ENCODE data around the gene PI4KA. TPM values are rescaled to one million over a fixed set of nuclear protein-coding genes. Genes with fewer than 3 reads are reported as not detected.
"Not testable (repeated sequence)": the region's sequence is repeated elsewhere in the genome, so short reads cannot be mapped to it uniquely, and the experiment has no call there.

PI4KA gene
- total RNA-seq, 4 donors from 2014 or later: 69.8 to 115 (median 82.3) TPM

- WGBS: 77% methylated on average over 4 of the region's 4 CpGs
- no peak overlapping the region for H3K27ac ChIP-seq (replicated peaks in 1 of 4)
- peaks cover 16 to 68% (median 29%) of the 10 kb centered on the region in 4 donors for H3K36me3 ChIP-seq
These were observed 83.2 kb downstream of the PI4KA start for GRCh38 chr22:20775342-20775895.

GRCh38 chr22:20774882-20775281 lies 83.7 kb downstream of the PI4KA start:
- H3K27ac ChIP-seq (replicated peaks in 1 of 4): no peak overlapping the region

More at GRCh38 chr22:20775342-20775895, 83.2 kb downstream of the PI4KA start:
- Histone ChIP-seq H3K27me3 (no peaks in the 10 kb centered on the region), H3K4me3 (no peak overlapping the region), H3K9me3 (no peaks in the 10 kb centered on the region), H3K4me1 (peaks cover 0 to 6% (median 0%) of the 10 kb centered on the region in 4 donors)
- TF ChIP-seq EP300 (IDR thresholded peaks at IDR 0.05) (no peak), CTCF (IDR thresholded peaks at IDR 0.05) (no peak), POLR2AphosphoS5 (IDR thresholded peaks at IDR 0.05) (no peak), POLR2A (IDR thresholded peaks at IDR 0.05; ENCODE audit: low read depth) (no peak)
- intact Hi-C loops (cut with DNase I): no loop called here
- DNase-seq (ENCODE audit: extremely low spot score): no peak

GRCh38 chr22:20773793-20774212 lies 84.8 kb downstream of the PI4KA start, which contains the start of gene SERPIND1:
TSS of gene SERPIND1 (plus strand) at chr22:20774113. CDS start at chr22:20779313, 5,200 bp downstream.
- WGBS: 93% methylated on average over 4 of the region's 4 CpGs
- Histone ChIP-seq H3K4me1 (peaks cover 0 to 6% (median 0%) of the 10 kb centered on the region in 4 donors), H3K27me3 (no peaks in the 10 kb centered on the region), H3K36me3 (peaks cover 11 to 62% (median 23%) of the 10 kb centered on the region in 4 donors), H3K4me3 (no peak within 1 kb of the TSS), H3K27ac (replicated peaks in 1 of 4) (no peak within 1 kb of the TSS), H3K9me3 (no peaks in the 10 kb centered on the region)
- TF ChIP-seq EP300 (IDR thresholded peaks at IDR 0.05) (no peak), POLR2A (IDR thresholded peaks at IDR 0.05; ENCODE audit: low read depth) (no peak), CTCF (IDR thresholded peaks at IDR 0.05) (no peak), POLR2AphosphoS5 (IDR thresholded peaks at IDR 0.05) (no peak)
- intact Hi-C loops (cut with DNase I): no loop called here
- no peak for DNase-seq (ENCODE audit: extremely low spot score)

More at GRCh38 chr22:20774882-20775281, 83.7 kb downstream of the PI4KA start:
- TF ChIP-seq EP300 (IDR thresholded peaks at IDR 0.05) (no peak), POLR2A (IDR thresholded peaks at IDR 0.05; ENCODE audit: low read depth) (no peak), CTCF (IDR thresholded peaks at IDR 0.05) (no peak), POLR2AphosphoS5 (IDR thresholded peaks at IDR 0.05) (no peak)
- 93% methylated on average over 4 of the region's 4 CpGs for WGBS
- intact Hi-C loops (cut with DNase I): no loop called here
- DNase-seq (ENCODE audit: extremely low spot score): no peak
- Histone ChIP-seq H3K4me3 (no peak overlapping the region), H3K27me3 (no peaks in the 10 kb centered on the region), H3K36me3 (peaks cover 16 to 68% (median 27%) of the 10 kb centered on the region in 4 donors), H3K4me1 (peaks cover 0 to 6% (median 0%) of the 10 kb centered on the region in 4 donors), H3K9me3 (no peaks in the 10 kb centered on the region)

GRCh38 chr22:20771918-20772625 lies 86.5 kb downstream of the PI4KA start:
- WGBS: 85% methylated on average over 9 of the region's 9 CpGs
- H3K36me3 ChIP-seq: peaks cover 14 to 51% (median 23%) of the 10 kb centered on the region in 4 donors
- no peak overlapping the region for H3K27ac ChIP-seq (replicated peaks in 1 of 4)
- H3K9me3 ChIP-seq: no peaks in the 10 kb centered on the region
- no peaks in the 10 kb centered on the region for H3K4me1 ChIP-seq
- intact Hi-C loops (cut with DNase I): no loop called here
- no peak for DNase-seq (ENCODE audit: extremely low spot score)
- TF ChIP-seq POLR2AphosphoS5 (IDR thresholded peaks at IDR 0.05): no peak
- no peak for TF ChIP-seq CTCF (IDR thresholded peaks at IDR 0.05)
- no peak for TF ChIP-seq POLR2A (IDR thresholded peaks at IDR 0.05; ENCODE audit: low read depth)
- no peak for TF ChIP-seq EP300 (IDR thresholded peaks at IDR 0.05)
- no peak overlapping the region for H3K4me3 ChIP-seq
- H3K27me3 ChIP-seq: no peaks in the 10 kb centered on the region

- peaks cover 19 to 51% (median 43%) of the 10 kb centered on the region in 4 donors for H3K36me3 ChIP-seq
- H3K9me3 ChIP-seq; H3K27ac ChIP-seq (replicated peaks in 1 of 4); H3K4me3 ChIP-seq; H3K4me1 ChIP-seq; H3K27me3 ChIP-seq; DNase-seq (ENCODE audit: extremely low spot score); intact Hi-C loops (cut with DNase I): not testable (repeated sequence)
- WGBS: 87% methylated on average over 9 of the region's 9 CpGs
These were observed 89.2 kb downstream of the PI4KA start for GRCh38 chr22:20769496-20769826.

All from esophagus muscularis mucosa (tissue), 4 donors.